Limb (tissue), 2 donors: Measurements from ENCODE around the gene LY6G6F.

ENCODE experiments used
- DNase-seq, 2 donors: peaks; one replicate each; pipeline ENCODE4 v3.0.0-alpha.2; 2016; ENCODE audit errors: extremely low spot score in 2 of 2

Gene LY6G6F

GRCh38 chr6:31722173-31722572 lies 15.5 kb downstream of the LY6G6F start:
- no peak for DNase-seq

GRCh38 chr6:31723245-31723979 lies 16.7 kb downstream of the LY6G6F start, which contains the start of gene MPIG6B:
Gene MPIG6B (plus strand): TSS chr6:31723373. CDS start chr6:31723384, 11 bp downstream.
- no peak for DNase-seq

GRCh38 chr6:31723980-31724691 lies 17.5 kb downstream of the LY6G6F start:
- no peak for DNase-seq

GRCh38 chr6:31725502-31726350 lies 19.1 kb downstream of the LY6G6F start:
- no peak for DNase-seq

GRCh38 chr6:31727034-31727716 lies 20.5 kb downstream of the LY6G6F start:
- no peak for DNase-seq

- peak in 1 of 2 donors; percentile 36 for DNase-seq
These were observed 21.3 kb downstream of the LY6G6F start for GRCh38 chr6:31727717-31728671.

- DNase-seq, result no peak
These were observed 22.3 kb downstream of the LY6G6F start, which contains the start of gene DDAH2 for GRCh38 chr6:31728767-31729514. Gene DDAH2 (minus strand): TSS chr6:31729299. CDS start chr6:31729161, 138 bp downstream.

GRCh38 chr6:31729515-31729978 lies 22.9 kb downstream of the LY6G6F start:
- peak; percentile 84 to 92 for DNase-seq

GRCh38 chr6:31729979-31730630 lies 23.4 kb downstream of the LY6G6F start:
- DNase-seq, result peak; percentile 93 to 95

- no peak for DNase-seq
These were observed 24.0 kb downstream of the LY6G6F start for GRCh38 chr6:31730631-31731086.

- no peak for DNase-seq
These were observed 25.4 kb downstream of the LY6G6F start for GRCh38 chr6:31732029-31732428.

GRCh38 chr6:31733734-31734133 lies 27.1 kb downstream of the LY6G6F start:
- DNase-seq, result no peak

- no peak for DNase-seq
These were observed 27.7 kb downstream of the LY6G6F start for GRCh38 chr6:31734247-31734820.

- DNase-seq, result peak; percentile 15 to 67
These were observed 28.2 kb downstream of the LY6G6F start for GRCh38 chr6:31734821-31735406.

GRCh38 chr6:31736021-31736767 lies 29.5 kb downstream of the LY6G6F start, which contains the start of gene CLIC1:
Gene CLIC1 (minus strand): TSS chr6:31736530. CDS start chr6:31736300, 230 bp downstream.
- peak; percentile 79 to 89 for DNase-seq

GRCh38 chr6:31736768-31737314 lies 30.2 kb downstream of the LY6G6F start:
- no peak for DNase-seq
